GM19438 (cell line): ENCODE results near the gene STK32C.
"Not testable (repeated sequence)": the region's sequence is repeated elsewhere in the genome, so short reads cannot be mapped to it uniquely, and the experiment has no call there.

Source experiments
- ATAC-seq: cut with Tn5 transposase; IDR thresholded peaks from one replicate; pipeline ENCODE4 v1.9.1; 2021; ENCODE audit warnings: low read depth; ENCODE audit not compliant: unreplicated experiment

Gene STK32C

DNA sequence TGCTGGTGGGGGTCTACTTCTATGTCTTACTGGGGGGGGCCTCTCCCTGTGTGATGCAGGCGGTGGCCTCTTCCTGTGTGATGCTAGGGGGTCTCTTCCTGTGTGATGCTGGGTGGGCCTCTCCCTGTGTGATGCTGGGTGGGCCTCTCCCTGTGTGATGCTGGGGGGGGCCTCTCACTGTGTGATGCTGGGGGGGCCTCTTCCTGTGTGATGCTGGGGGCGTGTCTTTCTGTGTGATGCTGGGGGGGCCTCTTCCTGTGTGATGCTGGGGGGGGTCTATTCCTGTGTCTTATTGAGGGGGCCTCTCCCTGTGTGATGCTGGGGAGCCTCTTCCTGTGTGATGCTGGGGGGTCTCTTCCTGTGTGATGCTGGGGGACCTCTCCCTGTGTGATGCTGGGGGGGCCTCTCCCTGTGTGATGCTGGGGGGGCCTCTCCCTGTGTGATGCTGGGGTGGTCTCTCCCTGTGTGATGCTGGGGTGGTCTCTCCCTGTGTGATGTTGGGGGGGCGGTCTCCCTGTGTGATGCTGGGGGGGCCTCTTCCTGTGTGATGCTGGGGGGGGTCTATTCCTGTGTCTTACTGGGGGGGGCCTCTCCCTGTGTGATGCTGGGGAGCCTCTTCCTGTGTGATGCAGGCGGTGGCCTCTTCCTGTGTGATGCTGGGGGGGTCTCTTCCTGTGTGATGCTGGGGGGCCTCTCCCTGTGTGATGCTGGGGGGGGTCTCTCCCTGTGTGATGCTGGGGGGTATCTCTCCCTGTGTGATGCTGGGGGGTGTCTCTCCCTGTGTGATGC lies 146.7 kb downstream of the STK32C start:
- ATAC-seq, result not testable (repeated sequence)

DNA sequence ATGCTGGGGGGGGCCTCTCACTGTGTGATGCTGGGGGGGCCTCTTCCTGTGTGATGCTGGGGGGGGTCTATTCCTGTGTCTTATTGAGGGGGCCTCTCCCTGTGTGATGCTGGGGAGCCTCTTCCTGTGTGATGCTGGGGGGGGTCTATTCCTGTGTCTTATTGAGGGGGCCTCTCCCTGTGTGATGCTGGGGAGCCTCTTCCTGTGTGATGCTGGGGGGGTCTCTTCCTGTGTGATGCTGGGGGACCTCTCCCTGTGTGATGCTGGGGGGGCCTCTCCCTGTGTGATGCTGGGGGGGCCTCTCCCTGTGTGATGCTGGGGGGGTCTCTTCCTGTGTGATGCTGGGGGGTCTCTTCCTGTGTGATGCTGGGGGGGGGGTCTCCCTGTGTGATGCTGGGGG lies 147.5 kb downstream of the STK32C start:
- ATAC-seq, result not testable (repeated sequence)

DNA sequence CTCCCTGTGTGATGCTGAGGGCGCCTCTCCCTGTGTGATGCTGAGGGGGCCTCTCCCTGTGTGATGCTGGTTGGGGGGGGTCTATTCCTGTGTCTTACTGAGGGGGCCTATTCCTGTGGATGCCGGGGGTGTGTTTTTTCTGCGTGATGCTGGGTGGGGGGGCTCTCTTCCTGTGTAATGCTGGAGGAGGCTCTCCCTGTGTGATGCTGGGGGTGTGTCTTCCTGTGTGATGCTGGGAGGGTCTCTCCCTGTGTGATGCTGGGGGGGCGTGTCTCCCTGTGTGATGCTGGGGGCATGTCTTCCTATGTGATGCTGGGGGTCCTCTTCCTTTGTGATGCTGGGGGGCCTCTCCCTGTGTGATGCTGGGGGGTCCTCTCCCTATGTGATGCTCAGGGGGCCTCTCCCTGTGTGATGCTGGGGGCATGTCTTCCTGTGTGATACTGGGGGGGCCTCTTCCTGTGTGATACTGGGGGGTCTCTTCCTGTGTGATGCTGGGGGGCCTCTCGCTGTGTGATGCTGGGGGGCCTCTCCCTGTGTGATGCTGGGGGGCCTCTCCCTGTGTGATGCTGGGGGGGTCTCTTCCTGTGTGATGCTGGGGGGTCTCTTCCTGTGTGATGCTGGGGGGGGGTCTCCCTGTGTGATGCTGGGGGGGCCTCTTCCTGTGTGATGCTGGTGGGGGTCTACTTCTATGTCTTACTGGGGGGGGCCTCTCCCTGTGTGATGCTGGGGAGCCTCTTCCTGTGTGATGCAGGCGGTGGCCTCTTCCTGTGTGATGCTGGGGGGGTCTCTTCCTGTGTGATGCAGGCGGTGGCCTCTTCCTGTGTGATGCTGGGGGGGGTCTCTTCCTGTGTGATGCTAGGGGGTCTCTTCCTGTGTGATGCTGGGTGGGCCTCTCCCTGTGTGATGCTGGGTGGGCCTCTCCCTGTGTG lies 148.2 kb downstream of the STK32C start:
- ATAC-seq, result not testable (repeated sequence)

DNA sequence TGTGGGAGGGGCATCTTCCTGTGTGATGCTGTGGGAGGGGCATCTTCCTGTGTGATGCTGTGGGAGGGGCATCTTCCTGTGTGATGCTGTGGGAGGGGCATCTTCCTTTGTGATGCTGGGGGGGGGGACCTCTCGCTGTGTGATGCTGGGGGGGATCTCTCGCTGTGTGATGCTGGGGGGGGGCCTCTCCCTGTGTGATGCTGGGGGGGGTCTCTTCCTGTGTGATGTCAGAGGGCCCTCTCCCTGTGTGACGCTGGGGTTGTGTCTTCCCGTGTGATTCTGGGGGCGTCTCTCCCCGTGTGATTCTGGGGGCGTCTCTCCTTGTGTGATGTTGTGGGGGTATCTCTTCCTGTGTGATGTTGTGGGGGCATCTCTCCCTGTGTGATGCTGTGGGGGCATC lies 148.9 kb downstream of the STK32C start:
- ATAC-seq, result no peak

DNA sequence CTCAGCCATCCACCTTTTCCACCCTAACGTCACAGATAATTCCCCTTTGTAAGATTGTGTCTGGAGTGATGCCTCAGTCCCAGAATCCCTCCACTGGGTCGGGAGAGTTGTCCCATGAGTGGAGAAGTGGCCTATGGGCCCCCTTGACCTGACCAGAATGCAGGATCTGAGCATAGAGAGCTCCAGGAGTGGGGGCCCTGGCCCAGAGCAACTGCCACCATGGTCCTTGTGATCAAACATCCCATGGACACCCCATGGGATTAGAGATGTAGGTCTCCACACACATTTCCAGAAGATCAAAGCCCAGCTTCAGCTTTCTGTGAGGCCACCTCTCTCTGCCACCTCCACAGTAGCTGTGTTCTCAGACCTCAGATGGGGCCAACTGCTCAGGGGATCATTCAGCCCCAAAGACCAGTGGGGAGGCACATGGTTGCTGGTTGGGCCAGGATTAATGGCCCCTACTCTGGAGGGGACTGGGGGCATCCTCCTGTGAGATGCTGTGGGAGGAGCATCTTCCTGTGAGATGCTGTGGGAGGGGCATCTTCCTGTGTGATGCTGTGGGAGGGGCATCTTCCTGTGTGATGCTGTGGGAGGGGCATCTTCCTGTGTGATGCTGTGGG lies 149.5 kb downstream of the STK32C start:
- ATAC-seq, result no peak
